ENCODE measurements around the gene RUNX2.

RUNX2 gene

GRCh38 chr6:45637611-45638257, 309.6 kb downstream of the RUNX2 start:
- no peak overlapping the region for H3K4me3 Mint-ChIP-seq
- no peaks in the 10 kb centered on the region for H3K9me3 Mint-ChIP-seq
- no peaks in the 10 kb centered on the region for H3K36me3 Mint-ChIP-seq (ENCODE audit: low read depth)
- no peak overlapping the region for H3K27ac Mint-ChIP-seq
- no peaks in the 10 kb centered on the region for H3K27me3 Mint-ChIP-seq
- H3K4me1 Mint-ChIP-seq (ENCODE audit: low read depth), result peaks cover 7% of the 10 kb centered on the region

GRCh38 chr6:45640081-45640491, 312.0 kb downstream of the RUNX2 start:
- Mint-ChIP-seq H3K4me1 (ENCODE audit: low read depth) (peaks cover 2% of the 10 kb centered on the region), H3K4me3 (no peak overlapping the region), H3K36me3 (ENCODE audit: low read depth) (no peaks in the 10 kb centered on the region), H3K27me3 (no peaks in the 10 kb centered on the region), H3K9me3 (no peaks in the 10 kb centered on the region), H3K27ac (no peak overlapping the region)

GRCh38 chr6:45640811-45641210, 312.7 kb downstream of the RUNX2 start:
- Mint-ChIP-seq H3K27me3 (no peaks in the 10 kb centered on the region), H3K36me3 (ENCODE audit: low read depth) (no peaks in the 10 kb centered on the region), H3K4me3 (no peak overlapping the region), H3K27ac (no peak overlapping the region), H3K9me3 (no peaks in the 10 kb centered on the region), H3K4me1 (ENCODE audit: low read depth) (peaks cover 8% of the 10 kb centered on the region)

- no peaks in the 10 kb centered on the region for H3K36me3 Mint-ChIP-seq (ENCODE audit: low read depth)
- no peak overlapping the region for H3K27ac Mint-ChIP-seq
- no peak overlapping the region for H3K4me3 Mint-ChIP-seq
- no peaks in the 10 kb centered on the region for H3K9me3 Mint-ChIP-seq
- peaks cover 9% of the 10 kb centered on the region for H3K4me1 Mint-ChIP-seq (ENCODE audit: low read depth)
- H3K27me3 Mint-ChIP-seq, result no peaks in the 10 kb centered on the region
These were observed 314.4 kb downstream of the RUNX2 start for GRCh38 chr6:45642331-45643125.

GRCh38 chr6:45643126-45643525, 315.0 kb downstream of the RUNX2 start:
- Mint-ChIP-seq H3K4me1 (ENCODE audit: low read depth) (peaks cover 13% of the 10 kb centered on the region), H3K36me3 (ENCODE audit: low read depth) (no peaks in the 10 kb centered on the region), H3K4me3 (no peak overlapping the region), H3K27ac (no peak overlapping the region), H3K9me3 (no peaks in the 10 kb centered on the region), H3K27me3 (no peaks in the 10 kb centered on the region)

- H3K4me3 Mint-ChIP-seq, result no peak overlapping the region
- H3K36me3 Mint-ChIP-seq (ENCODE audit: low read depth), result no peaks in the 10 kb centered on the region
- peaks cover 13% of the 10 kb centered on the region for H3K4me1 Mint-ChIP-seq (ENCODE audit: low read depth)
- H3K27me3 Mint-ChIP-seq, result no peaks in the 10 kb centered on the region
- no peak overlapping the region for H3K27ac Mint-ChIP-seq
- H3K9me3 Mint-ChIP-seq, result no peaks in the 10 kb centered on the region
These were observed 316.6 kb downstream of the RUNX2 start for GRCh38 chr6:45644720-45645119.

- H3K36me3 Mint-ChIP-seq (ENCODE audit: low read depth), result no peaks in the 10 kb centered on the region
- no peaks in the 10 kb centered on the region for H3K9me3 Mint-ChIP-seq
- H3K4me1 Mint-ChIP-seq (ENCODE audit: low read depth), result peaks cover 13% of the 10 kb centered on the region
- no peaks in the 10 kb centered on the region for H3K27me3 Mint-ChIP-seq
- no peak overlapping the region for H3K4me3 Mint-ChIP-seq
- H3K27ac Mint-ChIP-seq, result peak overlapping the region; percentile 50
These were observed 317.2 kb downstream of the RUNX2 start for GRCh38 chr6:45645302-45645701.

GRCh38 chr6:45647341-45648261, 319.5 kb downstream of the RUNX2 start:
- Mint-ChIP-seq H3K27ac (peak overlapping the region; percentile 2), H3K4me1 (ENCODE audit: low read depth) (peaks cover 13% of the 10 kb centered on the region), H3K27me3 (no peaks in the 10 kb centered on the region), H3K9me3 (no peaks in the 10 kb centered on the region), H3K4me3 (no peak overlapping the region), H3K36me3 (ENCODE audit: low read depth) (no peaks in the 10 kb centered on the region)

- H3K9me3 Mint-ChIP-seq, result no peaks in the 10 kb centered on the region
- peaks cover 13% of the 10 kb centered on the region for H3K4me1 Mint-ChIP-seq (ENCODE audit: low read depth)
- no peak overlapping the region for H3K27ac Mint-ChIP-seq
- no peaks in the 10 kb centered on the region for H3K36me3 Mint-ChIP-seq (ENCODE audit: low read depth)
- no peaks in the 10 kb centered on the region for H3K27me3 Mint-ChIP-seq
- no peak overlapping the region for H3K4me3 Mint-ChIP-seq
These were observed 320.1 kb downstream of the RUNX2 start for GRCh38 chr6:45648262-45648620.

- peaks cover 6% of the 10 kb centered on the region for H3K4me1 Mint-ChIP-seq (ENCODE audit: low read depth)
- no peaks in the 10 kb centered on the region for H3K36me3 Mint-ChIP-seq (ENCODE audit: low read depth)
- no peak overlapping the region for H3K4me3 Mint-ChIP-seq
- no peaks in the 10 kb centered on the region for H3K27me3 Mint-ChIP-seq
- no peak overlapping the region for H3K27ac Mint-ChIP-seq
- no peaks in the 10 kb centered on the region for H3K9me3 Mint-ChIP-seq
These were observed 322.5 kb downstream of the RUNX2 start for GRCh38 chr6:45650524-45651135.

GRCh38 chr6:45651301-45651700, 323.2 kb downstream of the RUNX2 start:
- no peaks in the 10 kb centered on the region for H3K36me3 Mint-ChIP-seq (ENCODE audit: low read depth)
- no peaks in the 10 kb centered on the region for H3K27me3 Mint-ChIP-seq
- H3K4me3 Mint-ChIP-seq, result no peak overlapping the region
- H3K4me1 Mint-ChIP-seq (ENCODE audit: low read depth), result peaks cover 6% of the 10 kb centered on the region
- no peaks in the 10 kb centered on the region for H3K9me3 Mint-ChIP-seq
- H3K27ac Mint-ChIP-seq, result no peak overlapping the region

GRCh38 chr6:45652416-45652815, 324.3 kb downstream of the RUNX2 start:
- no peak overlapping the region for H3K27ac Mint-ChIP-seq
- no peaks in the 10 kb centered on the region for H3K27me3 Mint-ChIP-seq
- H3K4me3 Mint-ChIP-seq, result no peak overlapping the region
- H3K36me3 Mint-ChIP-seq (ENCODE audit: low read depth), result no peaks in the 10 kb centered on the region
- peaks cover 6% of the 10 kb centered on the region for H3K4me1 Mint-ChIP-seq (ENCODE audit: low read depth)
- no peaks in the 10 kb centered on the region for H3K9me3 Mint-ChIP-seq

- H3K36me3 Mint-ChIP-seq (ENCODE audit: low read depth), result no peaks in the 10 kb centered on the region
- H3K27ac Mint-ChIP-seq, result no peak overlapping the region
- no peaks in the 10 kb centered on the region for H3K9me3 Mint-ChIP-seq
- no peak overlapping the region for H3K4me3 Mint-ChIP-seq
- peaks cover 3% of the 10 kb centered on the region for H3K27me3 Mint-ChIP-seq
- no peaks in the 10 kb centered on the region for H3K4me1 Mint-ChIP-seq (ENCODE audit: low read depth)
These were observed 325.2 kb downstream of the RUNX2 start for GRCh38 chr6:45653117-45653883.

GRCh38 chr6:45654673-45655072, 326.5 kb downstream of the RUNX2 start:
- Mint-ChIP-seq H3K9me3 (no peaks in the 10 kb centered on the region), H3K36me3 (ENCODE audit: low read depth) (no peaks in the 10 kb centered on the region), H3K27ac (no peak overlapping the region), H3K27me3 (peaks cover 6% of the 10 kb centered on the region), H3K4me3 (no peak overlapping the region), H3K4me1 (ENCODE audit: low read depth) (peaks cover 13% of the 10 kb centered on the region)
